ENCODE measurements around the gene AKR1B15. TPM values are rescaled to one million over a fixed set of nuclear protein-coding genes. Genes with fewer than 3 reads are reported as not detected.

Gene AKR1B15
- total and polyA plus RNA-seq, 2 donors (not counting 3 experiments of a cell fraction or from before 2014, with no cell fraction given) = not detected

- H3K27ac ChIP-seq (ENCODE audit: insufficient read depth, low read depth, low read length) = no peak overlapping the region
- FAIRE-seq (no peak), DNase-seq (ENCODE audit: low read depth, low spot score) (no peak)
- TF ChIP-seq POLR2A (IDR thresholded peaks at IDR 0.05; ENCODE audit: low read depth, low read length) = no peak
- TF ChIP-seq, protein P1, sequence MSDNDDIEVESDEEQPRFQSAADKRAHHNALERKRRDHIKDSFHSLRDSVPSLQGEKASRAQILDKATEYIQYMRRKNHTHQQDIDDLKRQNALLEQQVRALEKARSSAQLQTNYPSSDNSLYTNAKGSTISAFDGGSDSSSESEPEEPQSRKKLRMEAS (IDR thresholded peaks at IDR 0.05; ENCODE audit: insufficient read depth, insufficient read length) = no peak
- dilution Hi-C loops (cut with MboI; ENCODE audit: extremely low pct_ligation_motif_present, low sequenced_read_pairs) (no loop called here), intact Hi-C loops (cut with micrococcal nuclease) (no loop called here)
- no peaks in the 10 kb centered on the region for H4K20me1 ChIP-seq (replicated peaks; ENCODE audit: control insufficient read depth, extremely low read depth, insufficient read depth, low read length)
- CTCF ChIA-PET = no interaction called here
- no peak overlapping the region for H2AFZ ChIP-seq (ENCODE audit: low read depth, low read length)
- H3K9me3 ChIP-seq (replicated peaks; ENCODE audit: control insufficient read depth, insufficient read depth, low read length) = no peaks in the 10 kb centered on the region
- H3K36me3 ChIP-seq (ENCODE audit: control insufficient read depth in 2 of 2, extremely low read depth in 1 of 2, insufficient read depth in 2 of 2, low read length in 2 of 2) = no peaks in the 10 kb centered on the region
- no peaks in the 10 kb centered on the region for H3K4me1 ChIP-seq (ENCODE audit: control insufficient read depth, extremely low read depth, insufficient read depth, low read length)
- H3K9ac ChIP-seq (replicated peaks; ENCODE audit: extremely low read depth, insufficient read depth, low read length) = no peak overlapping the region
- no peak overlapping the region for H3K4me2 ChIP-seq (ENCODE audit: insufficient read depth, low read length)
- H3K4me3 ChIP-seq (replicated peaks in 1 of 3; ENCODE audit: insufficient read depth in 1 of 3, low read depth in 1 of 3, low read length in 3 of 3) = no peak overlapping the region
- no peaks in the 10 kb centered on the region for H3K79me2 ChIP-seq (ENCODE audit: control insufficient read depth, insufficient read depth, low read length)
- POLR2A ChIA-PET = no interaction called here
- H3K9me1 ChIP-seq (replicated peaks; ENCODE audit: control insufficient read depth, extremely low read depth, insufficient read depth, low read length) = no peaks in the 10 kb centered on the region
- H3K27me3 ChIP-seq (ENCODE audit: control insufficient read depth in 2 of 2, insufficient read depth in 2 of 2, low read length in 2 of 2) = peaks cover 10 to 16% of the 10 kb centered on the region in 2 experiments
- no TSS peak for BruUV-seq (replicated peaks)
These were observed 25.4 kb downstream of the AKR1B15 start for GRCh38 chr7:134574322-134574721.

- Histone ChIP-seq H3K9me1 (replicated peaks; ENCODE audit: control insufficient read depth, extremely low read depth, insufficient read depth, low read length) (no peaks in the 10 kb centered on the region), H3K79me2 (ENCODE audit: control insufficient read depth, insufficient read depth, low read length) (no peaks in the 10 kb centered on the region), H3K27ac (ENCODE audit: insufficient read depth, low read depth, low read length) (no peak overlapping the region), H2AFZ (ENCODE audit: low read depth, low read length) (no peak overlapping the region), H4K20me1 (replicated peaks; ENCODE audit: control insufficient read depth, extremely low read depth, insufficient read depth, low read length) (no peaks in the 10 kb centered on the region), H3K27me3 (ENCODE audit: control insufficient read depth in 2 of 2, insufficient read depth in 2 of 2, low read length in 2 of 2) (peaks cover 15 to 36% of the 10 kb centered on the region in 2 experiments), H3K4me1 (ENCODE audit: control insufficient read depth, extremely low read depth, insufficient read depth, low read length) (no peaks in the 10 kb centered on the region), H3K9ac (replicated peaks; ENCODE audit: extremely low read depth, insufficient read depth, low read length) (no peak overlapping the region), H3K9me3 (replicated peaks; ENCODE audit: control insufficient read depth, insufficient read depth, low read length) (no peaks in the 10 kb centered on the region), H3K36me3 (ENCODE audit: control insufficient read depth in 2 of 2, extremely low read depth in 1 of 2, insufficient read depth in 2 of 2, low read length in 2 of 2) (no peaks in the 10 kb centered on the region), H3K4me3 (replicated peaks in 1 of 3; ENCODE audit: insufficient read depth in 1 of 3, low read depth in 1 of 3, low read length in 3 of 3) (no peak overlapping the region), H3K4me2 (ENCODE audit: insufficient read depth, low read length) (no peak overlapping the region)
- ChIA-PET POLR2A (no interaction called here), CTCF (interaction anchor here (1.2 kb wide), 1 partner anchor 22 kb away, joined by 3 read pairs; no protein-coding TSS in a partner anchor)
- dilution Hi-C loops (cut with MboI; ENCODE audit: extremely low pct_ligation_motif_present, low sequenced_read_pairs) = no loop called here
- DNase-seq (ENCODE audit: low read depth, low spot score) (no peak), FAIRE-seq (no peak)
- intact Hi-C loops (cut with micrococcal nuclease) = no loop called here
- no TSS peak for BruUV-seq (replicated peaks)
- TF ChIP-seq GATA2 (IDR thresholded peaks at IDR 0.05; ENCODE audit: insufficient read depth, insufficient read length, low read depth, low read length) (no peak), POLR2A (IDR thresholded peaks at IDR 0.05; ENCODE audit: low read depth, low read length) (no peak), EZH2 (IDR thresholded peaks at IDR 0.05; ENCODE audit: borderline replicate concordance, low read depth, low read length, severe bottlenecking) (no peak), FOS (IDR thresholded peaks at IDR 0.05; ENCODE audit: borderline replicate concordance, insufficient read depth, low read length) (no peak), JUN (IDR thresholded peaks at IDR 0.05; ENCODE audit: borderline replicate concordance, insufficient read depth, insufficient read length, low read depth) (no peak), POLR2AphosphoS5 (IDR thresholded peaks at IDR 0.05; ENCODE audit: insufficient read depth, low read depth, low read length) (no peak), MYC (IDR thresholded peaks at IDR 0.05; ENCODE audit: low read depth, low read length) (no peak)
- TF ChIP-seq, protein P1 (IDR thresholded peaks at IDR 0.05; ENCODE audit: insufficient read depth, insufficient read length) = no peak
- TF ChIP-seq, protein P2, sequence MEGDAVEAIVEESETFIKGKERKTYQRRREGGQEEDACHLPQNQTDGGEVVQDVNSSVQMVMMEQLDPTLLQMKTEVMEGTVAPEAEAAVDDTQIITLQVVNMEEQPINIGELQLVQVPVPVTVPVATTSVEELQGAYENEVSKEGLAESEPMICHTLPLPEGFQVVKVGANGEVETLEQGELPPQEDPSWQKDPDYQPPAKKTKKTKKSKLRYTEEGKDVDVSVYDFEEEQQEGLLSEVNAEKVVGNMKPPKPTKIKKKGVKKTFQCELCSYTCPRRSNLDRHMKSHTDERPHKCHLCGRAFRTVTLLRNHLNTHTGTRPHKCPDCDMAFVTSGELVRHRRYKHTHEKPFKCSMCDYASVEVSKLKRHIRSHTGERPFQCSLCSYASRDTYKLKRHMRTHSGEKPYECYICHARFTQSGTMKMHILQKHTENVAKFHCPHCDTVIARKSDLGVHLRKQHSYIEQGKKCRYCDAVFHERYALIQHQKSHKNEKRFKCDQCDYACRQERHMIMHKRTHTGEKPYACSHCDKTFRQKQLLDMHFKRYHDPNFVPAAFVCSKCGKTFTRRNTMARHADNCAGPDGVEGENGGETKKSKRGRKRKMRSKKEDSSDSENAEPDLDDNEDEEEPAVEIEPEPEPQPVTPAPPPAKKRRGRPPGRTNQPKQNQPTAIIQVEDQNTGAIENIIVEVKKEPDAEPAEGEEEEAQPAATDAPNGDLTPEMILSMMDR (IDR thresholded peaks at IDR 0.05; ENCODE audit: extremely low read depth in 1 of 2, insufficient read depth in 1 of 2, low read depth in 1 of 2, low read length in 2 of 2) = no peak
These were observed 35.4 kb downstream of the AKR1B15 start for GRCh38 chr7:134584290-134584689.
